Lung (tissue), 12 donors: ENCODE measurements around the gene RXRA. TPM values are rescaled to one million over a fixed set of nuclear protein-coding genes. Genes with fewer than 3 reads are reported as not detected.

Experiments
- ATAC-seq: fragments of 200-7000 bp; cut with Tn5 transposase; one replicate; pipeline ENCODE4 v1.9.1; 2020; ENCODE audit warnings: moderate number of reproducible peaks; ENCODE audit not compliant: insufficient read depth, low FRiP score
- DNase-seq, 3 donors: peaks; one replicate each; pipeline ENCODE4 v3.0.0-alpha.2; 2013 to 2017
- H3K27ac ChIP-seq, 2 donors: one replicate each; pipeline ENCODE4 v1.5.1; 2013; ENCODE audit warnings: mild to moderate bottlenecking in 2 of 2, moderate library complexity in 2 of 2, control low read depth in 1 of 2, inconsistent platforms in 1 of 2, low read depth in 1 of 2, low read length in 1 of 2
- H3K27me3 ChIP-seq, 3 donors: one replicate each; pipeline ENCODE4 v1.5.1; 2013; ENCODE audit warnings: low read length in 2 of 3; ENCODE audit not compliant: control insufficient read depth in 3 of 3, insufficient read depth in 3 of 3
- H3K36me3 ChIP-seq, 4 donors: one replicate each; pipeline ENCODE4 v1.5.1; 2013; ENCODE audit warnings: low read length in 4 of 4, mild to moderate bottlenecking in 1 of 4, moderate library complexity in 1 of 4; ENCODE audit not compliant: control insufficient read depth in 4 of 4, insufficient read depth in 4 of 4
- H3K4me1 ChIP-seq, 5 donors: one replicate each; pipeline ENCODE4 v1.5.1; 2013; ENCODE audit warnings: low read length in 5 of 5, mild to moderate bottlenecking in 2 of 5, moderate library complexity in 1 of 5; ENCODE audit not compliant: control insufficient read depth in 5 of 5, insufficient read depth in 5 of 5
- H3K4me3 ChIP-seq: one replicate; pipeline ENCODE4 v1.5.1; 2013; ENCODE audit warnings: mild to moderate bottlenecking, control low read depth, moderate library complexity
- H3K9ac ChIP-seq, 2 donors: one replicate each; pipeline ENCODE4 v1.5.1; 2013; ENCODE audit warnings: low read length in 2 of 2, control low read depth in 1 of 2; ENCODE audit not compliant: insufficient read depth in 1 of 2
- H3K9me3 ChIP-seq, 4 donors: one replicate each; pipeline ENCODE4 v1.5.1; 2013; ENCODE audit warnings: low read length in 3 of 4, mild to moderate bottlenecking in 1 of 4, moderate library complexity in 1 of 4; ENCODE audit not compliant: control insufficient read depth in 4 of 4, insufficient read depth in 3 of 4
- WGBS, 2 donors: extraction: QIAGEN DNeasy Blood & Tissue Kit; methylation state at CpG; one replicate each; pipeline ENCODE4 v1.1.7; 2013; 5-methylcytosine and 5-hydroxymethylcytosine counted together
- polyA plus RNA-seq, 2 donors: library from polyadenylated mRNA; stranded (reverse); fragments of 200-250 nt; gene quantifications; one replicate each; pipeline ENCODE4 v1.2.1, GENCODE V29; 2013
- total RNA-seq, 2 donors: library from RNA; depleted of rRNA in 1 of 2; stranded (reverse); fragments of >200 nt in 1 of 2; gene quantifications; one replicate each; pipeline ENCODE4 v1.2.1, GENCODE V29; 2014 to 2021
- TF ChIP-seq, protein P1 (sequence below): IDR thresholded peaks from 2 replicates; pipeline ENCODE4 v1.5.1; 2012; ENCODE audit warnings: mild to moderate bottlenecking; ENCODE audit errors: control extremely low read depth, extremely low read depth
- donor health status: control.
- donor health status: control.
- donor health status: Bipolar disorder and iron deficiency.
- donor health status: healthy.
- donor health status: DM: yes; HTN: yes; CAD: no.

Gene RXRA
- total and polyA plus RNA-seq, 4 donors = 24.2 to 85.2 (median 52.2) TPM

GRCh38 chr9:134455537-134455933 is 129.3 kb downstream of the RXRA start:
- Histone ChIP-seq H3K27me3 (no peaks in the 10 kb centered on the region), H3K9ac (peak overlapping the region in 1 of 2 donors; percentile 86), H3K36me3 (no peaks in the 10 kb centered on the region), H3K9me3 (no peaks in the 10 kb centered on the region), H3K4me1 (peaks cover 4 to 41% (median 13%) of the 10 kb centered on the region in 5 donors), H3K27ac (peak overlapping the region; percentile 82 to 93), H3K4me3 (no peak overlapping the region)
- TF ChIP-seq, protein P1, sequence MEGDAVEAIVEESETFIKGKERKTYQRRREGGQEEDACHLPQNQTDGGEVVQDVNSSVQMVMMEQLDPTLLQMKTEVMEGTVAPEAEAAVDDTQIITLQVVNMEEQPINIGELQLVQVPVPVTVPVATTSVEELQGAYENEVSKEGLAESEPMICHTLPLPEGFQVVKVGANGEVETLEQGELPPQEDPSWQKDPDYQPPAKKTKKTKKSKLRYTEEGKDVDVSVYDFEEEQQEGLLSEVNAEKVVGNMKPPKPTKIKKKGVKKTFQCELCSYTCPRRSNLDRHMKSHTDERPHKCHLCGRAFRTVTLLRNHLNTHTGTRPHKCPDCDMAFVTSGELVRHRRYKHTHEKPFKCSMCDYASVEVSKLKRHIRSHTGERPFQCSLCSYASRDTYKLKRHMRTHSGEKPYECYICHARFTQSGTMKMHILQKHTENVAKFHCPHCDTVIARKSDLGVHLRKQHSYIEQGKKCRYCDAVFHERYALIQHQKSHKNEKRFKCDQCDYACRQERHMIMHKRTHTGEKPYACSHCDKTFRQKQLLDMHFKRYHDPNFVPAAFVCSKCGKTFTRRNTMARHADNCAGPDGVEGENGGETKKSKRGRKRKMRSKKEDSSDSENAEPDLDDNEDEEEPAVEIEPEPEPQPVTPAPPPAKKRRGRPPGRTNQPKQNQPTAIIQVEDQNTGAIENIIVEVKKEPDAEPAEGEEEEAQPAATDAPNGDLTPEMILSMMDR = no peak
- no peak for DNase-seq
- WGBS, 2 donors = 27 to 60% methylated on average over 15 of the region's 15 CpGs
- ATAC-seq = no peak

DNA sequence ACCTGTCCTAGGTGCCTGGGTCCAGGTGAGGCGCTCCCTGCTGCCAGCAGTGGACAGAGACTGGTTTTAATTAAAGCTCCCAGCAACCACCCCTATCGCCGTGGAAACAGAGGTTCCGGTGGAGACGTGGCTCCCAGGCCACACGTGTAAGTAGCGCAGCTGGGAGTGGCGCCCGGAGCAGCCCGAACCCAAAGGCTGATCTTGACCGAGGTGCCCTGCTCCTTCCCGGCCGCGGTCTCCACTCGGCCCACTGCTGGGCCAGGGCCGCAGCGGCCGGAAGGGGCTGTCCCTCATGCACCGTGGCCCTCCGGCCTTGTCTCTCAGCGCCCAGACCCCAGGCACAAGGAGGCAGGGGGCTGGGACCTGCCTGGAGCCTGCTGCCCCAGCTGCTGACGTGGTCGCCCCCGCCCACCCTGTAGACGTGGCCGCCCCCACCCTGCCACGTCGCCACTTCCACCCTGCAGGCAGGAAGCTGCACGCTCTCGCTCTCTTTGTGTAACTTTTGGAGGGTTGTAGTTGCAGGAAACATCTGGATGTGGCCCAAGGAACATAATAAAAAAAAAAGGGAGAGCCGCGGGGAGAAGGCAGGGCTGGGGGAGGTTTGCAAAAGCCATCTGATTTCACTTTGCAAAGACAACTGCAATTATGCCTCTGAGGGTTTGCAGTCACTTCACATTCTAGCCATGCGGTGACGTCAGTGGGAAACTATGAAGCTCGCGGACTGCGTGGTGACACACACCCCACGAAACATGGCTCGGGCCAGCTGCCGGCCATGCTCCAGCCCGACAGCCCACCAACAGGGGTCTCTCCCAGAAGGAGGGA is 129.9 kb downstream of the RXRA start:
- peak overlapping the region; percentile 82 to 93 for H3K27ac ChIP-seq
- WGBS, 2 donors = 2 to 4% methylated on average over 41 of the region's 41 CpGs
- H3K36me3 ChIP-seq = no peaks in the 10 kb centered on the region
- H3K27me3 ChIP-seq = no peaks in the 10 kb centered on the region
- DNase-seq (peak; percentile 92 to 97 (median 97)), ATAC-seq (peak; percentile 78)
- H3K9ac ChIP-seq = peak overlapping the region; percentile 31 to 86
- H3K4me1 ChIP-seq = peaks cover 4 to 41% (median 13%) of the 10 kb centered on the region in 5 donors
- peak overlapping the region; percentile 16 for H3K4me3 ChIP-seq
- no peaks in the 10 kb centered on the region for H3K9me3 ChIP-seq
- TF ChIP-seq, protein P1 = no peak

GRCh38 chr9:134456756-134457305 is 130.6 kb downstream of the RXRA start:
- WGBS, 2 donors = 80 to 81% methylated on average over 12 of the region's 12 CpGs
- DNase-seq (no peak), ATAC-seq (no peak)
- peaks cover 4 to 41% (median 13%) of the 10 kb centered on the region in 5 donors for H3K4me1 ChIP-seq
- H3K27ac ChIP-seq = peak overlapping the region; percentile 62 to 93
- TF ChIP-seq, protein P1 = no peak
- no peaks in the 10 kb centered on the region for H3K36me3 ChIP-seq
- no peak overlapping the region for H3K4me3 ChIP-seq
- no peaks in the 10 kb centered on the region for H3K27me3 ChIP-seq
- H3K9me3 ChIP-seq = peaks cover 0 to 3% (median 0%) of the 10 kb centered on the region in 4 donors
- peak overlapping the region; percentile 31 to 66 for H3K9ac ChIP-seq
